Neural cell (in vitro differentiated cells): ENCODE measurements around the gene POLR1A.

Source experiments
- EZH2 ChIP-seq: fragments of 200-600, 300-800 bp; shearing (Covaris generic), sonication (generic); IDR thresholded peaks from 2 replicates; pipeline ENCODE4 v1.6.1; 2014; ENCODE audit warnings: antibody characterized with exemption, low read length, borderline replicate concordance, mild to moderate bottlenecking; ENCODE audit not compliant: insufficient read depth, poor library complexity, severe bottlenecking
- MXI1 ChIP-seq: fragments of 450-650 bp; conservative IDR thresholded peaks from 2 replicates; pipeline ENCODE4 v1.6.1; 2014; ENCODE audit warnings: antibody characterized with exemption, mild to moderate bottlenecking; ENCODE audit not compliant: poor library complexity, severe bottlenecking
- POLR2AphosphoS5 ChIP-seq: IDR thresholded peaks from 2 replicates; pipeline ENCODE4 v1.6.1; 2012
- REST ChIP-seq: IDR thresholded peaks from 2 replicates; pipeline ENCODE4 v1.6.1; 2012; ENCODE audit warnings: borderline replicate concordance
- TF ChIP-seq, protein P1 (sequence below): fragments of 450-650 bp; IDR thresholded peaks from 2 replicates; pipeline ENCODE4 v1.5.1; 2014; ENCODE audit warnings: antibody characterized with exemption, mild to moderate bottlenecking, moderate library complexity; ENCODE audit not compliant: poor library complexity, severe bottlenecking

DNA sequence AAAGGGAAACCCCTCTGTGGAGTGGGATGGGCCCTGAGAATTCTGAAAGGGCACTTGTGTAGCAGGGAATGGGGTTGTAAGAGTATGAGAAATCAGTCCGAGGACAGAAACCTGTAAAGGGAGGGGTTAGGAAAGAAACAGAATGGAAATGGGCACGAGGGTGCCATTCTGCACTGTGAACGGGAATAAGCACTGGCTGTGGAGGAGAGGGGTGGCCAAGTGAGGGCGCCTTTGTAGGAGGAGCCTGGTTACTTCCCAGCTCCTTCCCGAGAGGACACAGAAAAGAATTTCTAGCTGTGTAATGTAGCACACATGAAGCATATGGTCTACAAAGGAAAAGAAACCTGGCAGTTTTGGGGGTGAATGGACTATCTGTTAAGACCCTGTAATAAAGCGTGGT is 53.4 kb downstream of the POLR1A start:
- TF ChIP-seq, protein P1, sequence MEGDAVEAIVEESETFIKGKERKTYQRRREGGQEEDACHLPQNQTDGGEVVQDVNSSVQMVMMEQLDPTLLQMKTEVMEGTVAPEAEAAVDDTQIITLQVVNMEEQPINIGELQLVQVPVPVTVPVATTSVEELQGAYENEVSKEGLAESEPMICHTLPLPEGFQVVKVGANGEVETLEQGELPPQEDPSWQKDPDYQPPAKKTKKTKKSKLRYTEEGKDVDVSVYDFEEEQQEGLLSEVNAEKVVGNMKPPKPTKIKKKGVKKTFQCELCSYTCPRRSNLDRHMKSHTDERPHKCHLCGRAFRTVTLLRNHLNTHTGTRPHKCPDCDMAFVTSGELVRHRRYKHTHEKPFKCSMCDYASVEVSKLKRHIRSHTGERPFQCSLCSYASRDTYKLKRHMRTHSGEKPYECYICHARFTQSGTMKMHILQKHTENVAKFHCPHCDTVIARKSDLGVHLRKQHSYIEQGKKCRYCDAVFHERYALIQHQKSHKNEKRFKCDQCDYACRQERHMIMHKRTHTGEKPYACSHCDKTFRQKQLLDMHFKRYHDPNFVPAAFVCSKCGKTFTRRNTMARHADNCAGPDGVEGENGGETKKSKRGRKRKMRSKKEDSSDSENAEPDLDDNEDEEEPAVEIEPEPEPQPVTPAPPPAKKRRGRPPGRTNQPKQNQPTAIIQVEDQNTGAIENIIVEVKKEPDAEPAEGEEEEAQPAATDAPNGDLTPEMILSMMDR, result no peak
- TF ChIP-seq MXI1, result no peak
- no peak for TF ChIP-seq REST
- TF ChIP-seq EZH2, result no peak
- no peak for TF ChIP-seq POLR2AphosphoS5
